ENCODE results near the gene PON3.

Gene PON3

GRCh38 chr7:95396136-95397032 lies at the start of gene PON3:
TSS of gene PON3 (minus strand) at chr7:95396375. CDS start at chr7:95396350, 25 bp downstream.
- DNase-seq = peak; percentile 32

DNA sequence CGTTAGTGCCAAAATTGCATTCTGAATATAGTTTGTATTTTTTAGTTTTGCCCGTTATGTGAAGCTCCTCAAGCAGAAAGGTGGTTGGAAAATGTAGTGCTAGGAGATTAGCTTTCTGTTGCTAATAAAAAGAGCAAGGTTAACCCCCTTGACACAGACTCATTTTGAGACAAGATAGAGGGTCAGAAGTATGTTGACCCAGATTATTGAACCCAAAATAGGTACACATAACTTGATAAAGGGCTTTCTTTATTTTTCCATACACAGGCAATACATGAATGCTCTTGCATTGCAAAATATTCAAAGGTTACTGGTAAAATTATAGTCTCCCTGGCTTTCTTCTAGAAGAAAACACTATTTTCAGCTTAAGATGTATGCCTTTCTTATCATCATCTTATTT lies 48.6 kb upstream of the PON3 start:
- no peak for DNase-seq

- DNase-seq = no peak
Observed at GRCh38 chr7:95441042-95441823, 45.1 kb upstream of the PON3 start.

DNA sequence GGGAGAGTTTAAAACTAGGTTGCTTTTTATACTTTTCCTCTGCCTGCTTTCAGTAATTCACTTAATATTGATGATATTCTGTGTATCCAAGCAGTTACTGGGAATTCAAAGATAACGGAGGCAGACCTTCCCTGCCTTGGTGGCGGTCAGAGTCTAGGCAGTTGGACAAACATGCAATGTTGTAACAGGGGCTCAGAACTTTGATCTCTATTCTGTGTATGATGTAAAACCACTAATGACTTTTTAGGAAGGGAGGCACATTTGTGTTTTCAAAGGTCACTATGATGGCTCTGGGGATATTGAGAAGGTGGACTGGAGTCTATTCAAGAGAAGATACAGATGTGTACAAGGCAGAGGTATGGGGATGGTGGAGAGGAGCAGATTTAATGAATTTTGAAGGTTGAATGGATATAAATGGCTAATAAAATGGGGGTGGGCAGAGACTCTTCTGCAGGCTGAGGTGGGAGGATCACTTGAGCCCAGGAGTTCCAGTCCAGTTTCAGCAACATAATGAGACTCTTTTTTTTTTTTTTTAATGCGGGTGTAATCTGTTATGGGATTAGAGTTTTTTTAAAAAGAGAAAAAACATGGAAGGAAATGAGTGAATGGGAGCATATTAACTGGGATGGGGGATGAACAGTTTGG lies 44.3 kb upstream of the PON3 start:
- DNase-seq = no peak

- DNase-seq = no peak
Observed at GRCh38 chr7:95436407-95436806, 40.2 kb upstream of the PON3 start.

- peak; percentile 1 for DNase-seq
Observed at GRCh38 chr7:95435422-95435780, 39.2 kb upstream of the PON3 start.

DNA sequence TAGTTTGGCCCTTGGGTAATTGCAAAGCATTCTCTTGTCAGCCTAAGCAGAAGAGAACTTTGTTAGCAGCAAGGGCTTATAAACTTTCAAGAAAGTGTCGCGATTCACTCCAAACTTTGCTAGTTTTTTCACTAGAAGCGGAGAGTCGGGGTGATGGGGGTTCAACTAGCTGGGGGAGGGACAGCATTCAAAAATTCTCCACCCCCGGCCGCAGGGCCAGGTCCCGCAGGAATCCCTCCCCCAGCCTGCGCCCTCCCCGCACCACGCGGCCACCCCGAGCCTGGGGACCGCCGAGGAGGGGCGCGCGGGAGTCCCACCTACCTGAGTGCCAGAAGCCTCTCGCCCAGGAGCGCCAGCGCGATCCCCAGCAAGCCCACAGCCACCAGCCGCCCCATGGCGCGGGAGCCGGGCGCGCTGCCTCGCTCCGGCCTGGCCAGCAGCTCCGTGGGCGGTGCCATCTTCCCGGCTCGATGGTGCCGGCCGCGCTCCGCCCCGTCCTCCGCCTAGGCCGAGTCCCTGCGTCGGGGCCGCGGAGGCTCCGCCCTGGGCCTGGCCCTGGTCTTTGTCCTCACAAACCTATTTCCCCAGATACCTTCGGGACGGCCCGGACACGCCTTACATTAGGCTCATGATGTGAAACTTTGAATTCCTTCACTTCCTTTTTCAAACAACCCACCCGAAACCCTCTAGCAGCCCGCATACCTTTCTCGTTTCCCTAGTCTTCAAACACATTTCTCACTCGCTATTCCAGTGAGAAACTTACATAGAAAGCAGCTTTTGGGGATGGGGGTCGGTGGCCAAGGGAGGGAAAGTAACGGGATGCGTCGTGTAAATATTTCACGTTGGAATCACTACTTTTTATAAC lies 38.6 kb upstream of the PON3 start, which contains the start of gene PON2:
TSS of gene PON2 (minus strand) at position 472 of the 865 bp plus-strand sequence. CDS start at position 395, 77 bp downstream.
- DNase-seq = peak; percentile 64

GRCh38 chr7:95433952-95434556 lies 37.9 kb upstream of the PON3 start:
- no peak for DNase-seq

DNA sequence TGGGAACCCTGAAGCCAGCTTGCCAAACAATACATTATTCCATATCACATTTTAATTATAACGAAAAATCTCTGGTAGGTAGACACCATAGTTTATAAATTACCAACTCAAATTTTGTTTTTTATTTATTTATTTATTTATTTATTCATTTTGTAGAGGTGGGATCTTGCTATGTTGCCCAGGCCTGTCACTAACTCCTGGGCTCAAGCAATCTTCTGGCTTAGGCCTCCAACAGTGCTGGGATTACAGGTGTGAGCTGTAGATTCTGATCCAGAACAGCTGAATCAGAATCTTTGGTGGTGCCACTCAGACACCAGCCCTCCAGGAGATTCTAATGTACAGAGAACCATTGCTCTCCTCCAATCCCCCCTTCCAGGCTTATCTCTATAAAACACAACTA lies 37.0 kb upstream of the PON3 start:
- DNase-seq = no peak

DNA sequence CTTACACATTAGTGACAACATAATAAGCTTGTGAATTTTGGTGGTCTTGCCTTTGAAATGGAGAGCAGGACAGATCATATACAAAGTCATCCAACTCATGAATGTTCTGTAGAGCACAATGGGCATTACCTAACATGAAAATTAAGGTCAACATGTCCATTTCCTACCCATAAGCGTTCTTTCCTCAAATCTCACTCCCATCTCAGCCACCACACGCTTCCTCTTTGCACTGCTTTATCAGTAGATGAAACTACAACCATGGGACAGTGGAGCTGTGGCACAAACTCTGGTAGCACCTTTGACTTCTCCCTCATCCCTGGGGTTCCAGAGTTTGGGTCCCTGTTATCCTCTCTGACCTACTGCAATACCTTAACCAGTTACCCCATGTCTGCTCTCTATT lies 36.4 kb upstream of the PON3 start:
- DNase-seq = no peak

DNA sequence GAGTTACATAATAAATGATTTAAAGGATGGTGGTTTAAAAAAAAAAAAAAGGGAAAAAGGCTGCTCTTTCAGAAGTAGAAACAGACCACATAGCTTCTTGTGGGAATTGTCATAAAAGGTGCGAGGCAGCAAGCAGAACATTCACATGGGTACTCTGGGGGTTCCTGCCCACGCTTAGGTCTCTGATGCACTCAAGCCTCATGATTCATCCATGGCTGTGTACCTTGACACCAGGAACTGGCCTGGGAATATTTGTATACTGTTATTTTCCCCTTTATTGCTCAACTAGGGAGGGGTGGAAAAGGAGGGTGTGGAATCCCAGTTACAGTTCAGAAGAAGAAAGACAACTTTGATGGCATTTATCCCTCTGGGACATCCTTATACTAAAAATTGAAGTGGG lies 34.7 kb upstream of the PON3 start:
- no peak for DNase-seq

DNA sequence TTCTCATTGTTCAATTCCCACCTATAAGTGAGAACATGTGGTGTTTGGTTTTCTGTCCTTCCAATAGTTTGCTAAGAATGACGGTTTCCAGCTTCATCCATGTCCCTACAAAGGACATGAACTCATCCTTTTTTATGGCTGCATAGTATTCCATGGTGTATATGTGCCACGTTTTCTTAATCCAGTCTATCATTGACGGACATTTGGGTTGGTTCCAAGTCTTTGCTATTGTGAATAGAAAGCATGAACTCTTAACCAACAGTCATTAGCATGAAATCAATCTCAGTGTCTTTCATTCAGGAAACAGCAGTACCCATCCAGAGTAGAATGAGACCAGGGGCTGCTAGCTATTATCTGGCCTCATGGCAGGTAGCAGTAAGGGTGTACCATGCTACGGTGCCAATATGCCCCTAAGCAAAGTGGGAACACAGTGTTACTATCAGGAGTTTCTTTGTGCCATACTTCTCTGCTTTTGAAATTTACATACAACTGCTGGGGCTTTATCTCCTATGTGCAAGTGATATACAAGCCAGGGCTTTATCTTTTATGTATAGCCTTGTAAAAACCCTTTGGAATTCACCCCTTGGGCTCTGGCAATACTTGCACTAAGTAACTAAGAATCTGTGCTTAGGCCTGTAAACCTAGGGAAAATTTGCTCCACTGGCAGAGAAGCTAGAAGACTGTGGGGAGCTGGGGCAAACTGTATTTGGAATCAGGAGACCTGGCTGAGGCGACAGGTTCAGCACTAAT lies 33.2 kb upstream of the PON3 start:
- DNase-seq = no peak

DNA sequence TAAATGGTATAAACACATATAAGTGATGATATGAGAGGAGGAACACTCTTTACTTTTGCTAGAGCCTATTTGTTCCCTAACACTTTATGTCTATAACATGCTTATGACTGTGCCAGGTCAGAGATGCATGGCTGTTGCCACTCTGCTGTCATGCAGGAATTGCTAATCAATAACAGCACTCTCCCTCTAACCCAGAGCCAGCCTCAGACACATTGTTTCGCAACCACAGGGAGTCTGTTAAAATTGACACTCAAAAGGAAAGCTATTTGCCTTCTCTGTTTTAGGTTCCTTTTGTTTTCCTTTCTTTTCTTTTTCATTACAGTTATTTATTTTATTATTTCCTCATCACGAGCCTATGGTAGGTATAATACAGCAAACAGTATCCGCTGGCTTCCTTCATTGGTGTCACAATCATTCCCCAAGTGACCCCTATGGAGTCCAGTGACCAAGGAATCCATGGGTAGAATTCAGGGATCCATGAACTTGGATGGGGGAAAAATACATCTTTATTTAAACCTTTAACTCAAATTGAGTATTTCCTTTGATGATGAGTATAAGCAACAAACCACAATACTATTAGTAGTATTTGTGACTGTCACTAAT lies 31.8 kb upstream of the PON3 start:
- DNase-seq = no peak

DNA sequence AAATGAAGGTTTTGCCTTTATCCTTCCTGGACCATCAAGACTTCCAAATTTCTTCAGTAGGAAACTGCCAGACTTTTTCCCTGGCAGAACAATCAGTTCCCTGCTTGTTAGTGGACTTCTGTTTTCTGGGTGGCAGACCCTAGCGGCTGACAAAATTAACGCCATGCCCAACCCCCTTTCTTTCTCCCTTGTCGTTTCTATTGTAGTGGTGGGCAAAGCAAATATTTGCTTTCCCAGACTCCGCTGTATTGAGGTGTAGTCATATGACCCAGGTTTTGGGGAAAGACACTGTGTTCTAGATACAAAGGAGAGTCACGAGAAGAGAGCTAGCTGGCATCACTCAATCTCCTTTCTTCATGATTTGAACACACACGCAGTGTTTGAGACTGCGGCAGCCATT lies 31.0 kb upstream of the PON3 start:
- no peak for DNase-seq

GRCh38 chr7:95425694-95426093 lies 29.5 kb upstream of the PON3 start:
- DNase-seq = no peak

- DNase-seq = no peak
Observed at GRCh38 chr7:95424716-95425115, 28.5 kb upstream of the PON3 start.

- DNase-seq = no peak
Observed at GRCh38 chr7:95421847-95422444, 25.8 kb upstream of the PON3 start.

- DNase-seq = no peak
Observed at GRCh38 chr7:95421000-95421846, 25.0 kb upstream of the PON3 start.

- no peak for DNase-seq
Observed at GRCh38 chr7:95412075-95412474, 15.9 kb upstream of the PON3 start.

Data from stimulated activated CD4-positive, alpha-beta T cell treated with anti-CD3 and anti-CD28 coated beads, Interleukin-15, amount 100 ng/mL, for 24 hours (primary cell).